Heart left ventricle (tissue), 16 donors: Measurements from ENCODE around the gene SRGAP2B. TPM values are rescaled to one million over a fixed set of nuclear protein-coding genes. Genes with fewer than 3 reads are reported as not detected.
"Not testable (repeated sequence)": the region's sequence is repeated elsewhere in the genome, so short reads cannot be mapped to it uniquely, and the experiment has no call there.

Experiments
- ATAC-seq, 4 donors: fragments of 200-7000 bp; cut with Tn5 transposase; one replicate each; pipeline ENCODE4 v1.9.1; 2020 to 2022; ENCODE audit warnings: moderate library complexity in 4 of 4, mild to moderate bottlenecking in 3 of 4, moderate number of reproducible peaks in 1 of 4
- DNase-seq, 5 donors: peaks; one replicate each; pipeline ENCODE4 v3.0.0-alpha.2; 2020
- H3K27ac ChIP-seq, 12 donors: fragments of 200-600 bp; sonication (generic) in 4 of 12; one replicate each; pipeline versions ENCODE4 v1.5.0 to v1.8.0; 2016 to 2022; ENCODE audit warnings: mild to moderate bottlenecking in 2 of 12
- H3K27me3 ChIP-seq, 9 donors: fragments of 200-600 bp; sonication (generic) in 2 of 9; one replicate each; pipeline versions ENCODE4 v1.5.1 to v1.8.0; 2016 to 2022; ENCODE audit warnings: mild to moderate bottlenecking in 3 of 9
- H3K36me3 ChIP-seq, 9 donors: fragments of 200-600 bp; sonication (generic) in 2 of 9; one replicate each; pipeline versions ENCODE4 v1.5.0 to v1.8.0; 2018 to 2022; ENCODE audit warnings: mild to moderate bottlenecking in 2 of 9
- H3K4me1 ChIP-seq, 12 donors: fragments of 200-600 bp; sonication (generic) in 4 of 12; one replicate each; pipeline versions ENCODE4 v1.5.0 to v1.8.0; 2016 to 2022; ENCODE audit warnings: mild to moderate bottlenecking in 3 of 12
- H3K4me3 ChIP-seq, 12 donors: fragments of 200-600 bp; sonication (generic) in 4 of 12; one replicate each; pipeline versions ENCODE4 v1.5.0 to v1.8.0; 2017 to 2022; ENCODE audit warnings: mild to moderate bottlenecking in 9 of 12, moderate library complexity in 4 of 12
- H3K9me3 ChIP-seq, 12 donors: fragments of 200-600 bp; sonication (generic) in 4 of 12; one replicate each; pipeline versions ENCODE4 v1.5.0 to v1.8.0; 2016 to 2022; ENCODE audit warnings: mild to moderate bottlenecking in 1 of 12
- WGBS, 4 donors: extraction: QIAGEN DNeasy Blood & Tissue Kit in 2 of 4; methylation state at CpG; one replicate each; pipeline versions ENCODE4 v1.1.5 to v1.1.7; 2013 to 2018; 5-methylcytosine and 5-hydroxymethylcytosine counted together
- intact Hi-C, 10 donors: fragments of 100-400 bp; cut with DNase I; formaldehyde crosslinking; loops; one replicate each; pipeline versions ENCODE4 v1.11.1 to v1.14.2; 2022
- polyA plus RNA-seq, 2 donors: library from polyadenylated mRNA; stranded (reverse); fragments of 200-250 nt; gene quantifications; one replicate each; pipeline ENCODE4 v1.2.3, GENCODE V29; 2013
- total RNA-seq, 9 donors: library from RNA; depleted of rRNA in 2 of 9; stranded (reverse); fragments of >200 nt in 2 of 9; fragmentation: NEBNext Ultra II Directional in 3 of 9; extraction: Animal tissue kit (Norgen Biotek cat#: 25700) in 3 of 9; gene quantifications; one replicate each; pipeline versions ENCODE4 v1.1.0 to v1.2.4, GENCODE V29; 2016 to 2023
- donor health status: ischemic (EF 13 %, LVEDD 7.1; RV severe dilation, severe dysfunction).
- donor health status: healthy with polysubstance abuse.
- donor health status: DM: no; HTN: yes; CAD: no.
- donor health status: DM: no; HTN: no; CAD: no.
- donor health status: ischemic (EF 25% LVEDD 6.9; RV normal size, moderate dysfunction).
- donor health status: ischemic (EF 25% LVEDD 5.7; RV mildly dilated, moderate dysfunction).
- donor health status: healthy.
- donor health status: DM: yes; HTN: yes; CAD: no.
- donor health status: ischemic (EF 35%, LVEDD 5.7; RV mildly dilated, moderate dysfunction).
- donor health status: nonischemic (EF 11% LVEDD 7.7; RV severe dilation, severe dysfunction).
- donor health status: DM: yes; HTN: yes; CAD: no.
- donor health status: PGD.
- donor health status: ischemic (EF 29% LVEDD 5.4; RV normal size, mild dysfunction).
- donor health status: nonischemic (EF 23%, LVEDD 6.1; RV moderate dilation, normal function).

SRGAP2B gene
- total and polyA plus RNA-seq, 11 donors: 3.0 to 26.8 (median 9.9) TPM

DNA sequence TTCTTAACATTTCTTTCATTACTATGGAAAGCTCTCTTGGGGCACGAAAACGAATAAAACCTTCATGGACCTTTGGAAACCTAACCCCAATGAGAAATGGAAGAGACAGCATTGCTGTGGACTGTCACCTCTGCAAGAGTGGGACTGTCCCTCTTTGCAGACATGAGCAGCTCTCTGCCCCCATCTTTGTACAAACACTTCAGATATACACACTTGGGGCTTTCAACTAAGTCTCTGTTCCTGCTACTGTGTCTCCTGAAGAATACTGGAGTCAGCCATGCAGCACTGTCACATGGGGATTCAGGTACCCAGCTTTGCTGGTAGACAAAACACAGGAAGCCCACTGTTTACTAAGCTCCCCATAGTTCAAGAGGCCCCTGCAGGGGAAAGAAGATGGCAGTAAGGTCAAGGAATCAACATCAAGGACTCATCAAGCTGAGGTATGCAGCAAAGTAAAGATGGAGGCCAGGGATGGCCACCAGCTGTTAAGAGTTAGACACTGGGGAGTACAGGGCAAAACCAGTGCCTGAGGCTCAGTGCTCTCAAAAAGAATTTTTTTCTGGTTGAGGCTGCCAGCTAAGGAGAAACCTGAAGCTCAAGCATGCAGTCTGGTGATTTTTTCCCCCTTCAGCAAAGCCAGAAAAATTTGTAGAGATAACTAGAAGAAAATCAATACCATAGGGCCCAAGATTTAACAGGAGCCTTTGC lies 31.0 kb downstream of the SRGAP2B start:
- no CpG with 5 or more reads among the region's 2 CpGs for WGBS, 4 donors

DNA sequence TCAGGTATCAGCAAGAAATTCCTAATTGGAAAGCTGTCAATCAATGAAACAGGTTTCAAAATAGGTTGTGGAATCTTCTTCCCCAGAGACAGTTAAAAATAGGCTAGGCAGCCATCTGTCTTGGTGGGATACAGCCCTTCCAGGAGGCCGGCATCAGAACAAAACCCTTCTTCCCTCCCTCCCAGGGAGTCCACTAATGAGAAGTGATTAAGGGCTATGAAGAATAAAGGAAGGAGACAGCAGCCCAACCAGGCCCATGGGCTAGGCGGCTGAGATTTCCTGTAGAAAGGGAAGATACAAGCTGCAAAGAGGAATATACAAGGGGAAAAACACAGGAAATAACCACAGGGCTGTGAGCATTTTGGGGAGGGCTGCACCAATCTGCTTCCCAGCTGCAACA lies 31.8 kb downstream of the SRGAP2B start:
- H3K27me3 ChIP-seq, H3K4me1 ChIP-seq, H3K27ac ChIP-seq, H3K4me3 ChIP-seq, H3K36me3 ChIP-seq, H3K9me3 ChIP-seq, DNase-seq, intact Hi-C loops, ATAC-seq: not testable (repeated sequence)
- WGBS, 4 donors: 38 to 71% (median 58%) methylated on average over 1 of the region's 2 CpGs

More for the DNA sequence above, 31.0 kb downstream of the SRGAP2B start:
- DNase-seq, H3K9me3 ChIP-seq, intact Hi-C loops, H3K4me1 ChIP-seq, H3K27ac ChIP-seq, H3K4me3 ChIP-seq, H3K27me3 ChIP-seq, H3K36me3 ChIP-seq, ATAC-seq: not testable (repeated sequence)

- H3K27ac ChIP-seq, H3K9me3 ChIP-seq, DNase-seq, H3K4me1 ChIP-seq, H3K27me3 ChIP-seq, H3K36me3 ChIP-seq, H3K4me3 ChIP-seq, intact Hi-C loops: not testable (repeated sequence)
- WGBS, 4 donors: no CpG with 5 or more reads among the region's 3 CpGs
- peak in 3 of 4 donors; percentile 37 to 51 (median 50) for ATAC-seq
Observed at GRCh38 chr1:145058184-145058583, 36.9 kb downstream of the SRGAP2B start.

- H3K27ac ChIP-seq, H3K4me3 ChIP-seq, DNase-seq, intact Hi-C loops, H3K4me1 ChIP-seq, H3K9me3 ChIP-seq, H3K27me3 ChIP-seq, H3K36me3 ChIP-seq: not testable (repeated sequence)
- peak; percentile 44 to 84 (median 77) for ATAC-seq
- WGBS, 4 donors: no CpG with 5 or more reads among the region's 4 CpGs
Observed at GRCh38 chr1:145055217-145055760, 39.8 kb downstream of the SRGAP2B start.

DNA sequence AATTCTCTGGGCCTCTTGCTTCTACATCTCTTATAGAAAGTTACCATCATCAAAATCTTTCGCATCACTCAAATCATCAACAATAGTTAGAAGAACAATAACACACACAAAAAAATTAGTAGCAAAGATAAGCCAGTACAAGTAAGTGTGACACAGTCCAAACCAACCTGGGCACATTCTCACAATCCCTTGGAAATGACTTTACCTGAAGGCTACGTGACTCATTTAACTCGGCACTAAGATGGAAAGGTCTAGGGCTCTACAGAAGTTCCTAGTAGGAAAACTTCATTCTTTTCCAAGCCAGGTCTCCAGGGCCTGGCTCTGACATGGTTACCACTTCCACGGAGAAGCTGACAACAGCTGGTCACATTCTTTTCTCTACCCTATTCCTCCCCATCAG lies 41.7 kb downstream of the SRGAP2B start:
- H3K27me3 ChIP-seq, H3K4me3 ChIP-seq, H3K36me3 ChIP-seq, H3K27ac ChIP-seq, DNase-seq, intact Hi-C loops, H3K4me1 ChIP-seq, H3K9me3 ChIP-seq, ATAC-seq: not testable (repeated sequence)
- no CpG with 5 or more reads among the region's 4 CpGs for WGBS, 4 donors

DNA sequence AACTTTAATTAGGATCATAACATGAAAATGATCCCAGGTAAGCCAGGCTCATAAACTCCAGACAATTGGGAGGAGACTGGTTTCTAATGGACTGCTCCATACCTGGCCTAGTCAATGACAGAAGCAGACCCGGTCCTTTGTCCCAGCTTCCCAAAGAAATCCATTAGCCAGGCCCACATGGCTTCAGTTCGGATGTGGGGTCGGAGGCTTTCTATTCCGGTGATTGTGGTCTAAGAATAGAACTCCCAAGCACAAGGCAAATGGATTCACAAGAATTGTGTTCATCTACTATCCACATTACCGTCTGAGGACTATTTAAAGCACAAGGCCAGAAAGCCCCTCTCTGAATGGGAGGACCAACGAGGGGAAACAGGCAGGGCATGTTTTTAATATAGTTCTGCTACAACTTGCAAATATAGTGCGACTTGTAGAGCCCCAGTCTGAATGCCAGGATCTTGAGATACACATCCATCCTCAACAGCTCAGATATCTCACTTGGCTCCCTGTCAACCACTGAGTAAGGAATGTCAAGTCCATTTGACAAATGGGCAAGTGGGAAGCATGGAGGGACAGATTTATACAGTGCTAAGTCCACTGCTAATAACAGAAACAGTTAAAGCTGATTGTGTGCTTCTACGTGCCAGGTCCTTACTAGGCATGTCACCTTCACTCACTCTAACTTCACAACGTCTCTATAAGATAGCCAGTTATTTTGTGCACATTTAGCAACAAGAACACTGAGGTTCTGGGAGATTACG lies 42.9 kb downstream of the SRGAP2B start:
- WGBS, 4 donors: no CpG with 5 or more reads among the region's 10 CpGs
- H3K36me3 ChIP-seq, intact Hi-C loops: not testable (repeated sequence)

DNA sequence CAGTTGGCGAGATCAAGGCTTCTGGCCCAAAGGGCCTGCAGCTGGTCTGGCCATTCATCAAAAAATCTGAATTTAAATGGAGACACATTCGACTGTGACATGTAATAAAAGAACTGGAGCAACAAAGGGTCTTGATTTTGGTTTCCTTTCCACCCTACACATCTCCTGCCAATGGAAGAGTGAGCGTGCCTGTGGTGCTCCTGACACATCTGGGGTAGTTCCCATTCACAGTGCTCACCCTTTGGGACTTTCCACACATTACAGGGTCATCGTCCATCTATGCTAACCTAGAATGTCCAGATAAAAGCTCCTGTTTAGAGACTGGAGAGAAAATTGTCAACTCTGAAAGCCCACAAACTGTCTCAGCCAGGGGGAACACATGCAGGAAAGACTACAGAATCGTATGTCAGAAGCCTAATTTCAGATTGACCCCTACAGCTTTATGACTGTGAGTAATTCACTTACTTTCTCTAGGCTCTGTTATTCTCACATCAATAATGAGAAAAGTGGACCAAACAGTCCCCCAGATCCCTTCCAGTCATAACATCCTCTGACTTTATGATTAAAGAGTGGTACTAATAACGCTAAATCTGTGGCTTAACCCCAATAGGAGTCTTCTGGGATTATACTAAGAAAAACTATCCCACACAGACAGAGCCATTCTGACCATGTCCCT lies 46.8 kb downstream of the SRGAP2B start:
- ATAC-seq, intact Hi-C loops, H3K27ac ChIP-seq, H3K9me3 ChIP-seq, H3K36me3 ChIP-seq, DNase-seq, H3K4me3 ChIP-seq, H3K27me3 ChIP-seq, H3K4me1 ChIP-seq: not testable (repeated sequence)
- no CpG with 5 or more reads among the region's 6 CpGs for WGBS, 4 donors

More for the DNA sequence above, 42.9 kb downstream of the SRGAP2B start:
- H3K27me3 ChIP-seq, DNase-seq, H3K9me3 ChIP-seq, H3K4me3 ChIP-seq, H3K27ac ChIP-seq, H3K4me1 ChIP-seq: not testable (repeated sequence)
- peak; percentile 61 to 90 (median 72) for ATAC-seq

GRCh38 chr1:145047553-145047952 lies 47.6 kb downstream of the SRGAP2B start:
- intact Hi-C loops, DNase-seq: not testable (repeated sequence)

GRCh38 chr1:145045571-145046273 lies 49.4 kb downstream of the SRGAP2B start:
- no CpG with 5 or more reads among the region's 5 CpGs for WGBS, 4 donors
- H3K27ac ChIP-seq: not testable (repeated sequence)
- peak in 1 of 4 donors; percentile 45 for ATAC-seq

More at GRCh38 chr1:145047553-145047952, 47.6 kb downstream of the SRGAP2B start:
- not testable (repeated sequence) for H3K27ac ChIP-seq, H3K36me3 ChIP-seq, H3K27me3 ChIP-seq, H3K4me1 ChIP-seq, H3K4me3 ChIP-seq, H3K9me3 ChIP-seq, ATAC-seq
- WGBS, 4 donors: no CpG with 5 or more reads among the region's 1 CpG

DNA sequence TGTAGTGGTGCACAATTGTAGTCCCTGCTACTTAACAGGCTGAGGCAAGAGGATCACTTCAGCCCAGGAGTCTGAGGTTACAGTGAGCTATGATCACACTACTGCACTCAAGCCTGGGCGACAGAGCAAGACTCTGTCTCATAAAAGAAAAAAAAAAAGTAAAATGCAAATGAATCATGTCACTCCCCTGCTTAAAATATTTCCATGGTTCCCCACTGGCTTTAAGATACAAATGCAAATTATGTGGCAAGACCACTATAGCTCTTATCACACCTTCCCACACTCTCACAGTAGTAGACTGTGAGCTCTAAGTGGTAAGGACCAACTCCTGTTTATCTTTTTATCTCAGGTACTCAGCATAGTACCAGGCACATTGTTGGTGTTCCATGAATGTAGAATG lies 53.6 kb downstream of the SRGAP2B start:
- intact Hi-C loops, H3K4me3 ChIP-seq, H3K36me3 ChIP-seq, ATAC-seq, H3K27ac ChIP-seq, H3K4me1 ChIP-seq, H3K27me3 ChIP-seq, DNase-seq, H3K9me3 ChIP-seq: not testable (repeated sequence)
- WGBS, 4 donors: no CpG with 5 or more reads among the region's 1 CpG

More at GRCh38 chr1:145045571-145046273, 49.4 kb downstream of the SRGAP2B start:
- intact Hi-C loops, H3K4me1 ChIP-seq, H3K27me3 ChIP-seq, DNase-seq, H3K9me3 ChIP-seq, H3K4me3 ChIP-seq, H3K36me3 ChIP-seq: not testable (repeated sequence)
